ENCODE data around the gene MTA2.

DNA sequence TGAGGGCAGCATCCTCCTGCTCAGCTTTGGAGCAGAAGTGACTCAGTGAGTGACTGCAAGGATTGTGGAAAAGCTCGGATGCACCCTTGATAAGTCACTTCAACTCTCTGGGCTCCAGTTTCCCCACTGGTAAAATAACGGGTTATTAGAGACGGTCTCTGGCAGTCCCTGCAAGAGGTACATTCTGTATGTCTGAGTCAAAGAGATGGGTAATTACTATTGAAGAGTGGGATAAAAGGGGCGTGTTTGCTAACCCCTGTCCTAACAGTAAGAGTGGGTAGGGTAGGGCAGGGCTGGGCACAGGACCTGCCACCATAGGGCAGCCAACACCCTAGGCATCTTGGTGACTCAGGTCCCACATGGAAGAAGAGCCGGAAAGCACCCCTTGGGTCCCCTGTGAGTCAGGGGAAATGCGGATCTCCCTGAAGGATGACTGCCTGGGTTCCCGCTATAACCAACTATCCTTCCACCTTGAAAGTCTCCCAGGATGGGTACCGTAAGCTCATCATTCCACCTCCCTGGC, 47.8 kb downstream of the MTA2 start:
- no peak for TF ChIP-seq CTCF (IDR thresholded peaks at IDR 0.05)
- TF ChIP-seq POLR2AphosphoS5 (IDR thresholded peaks at IDR 0.05): no peak

Measured in sigmoid colon (tissue), 4 donors.